Activated naive CD4-positive, alpha-beta T cell treated with anti-CD3 and anti-CD28 coated beads, Interleukin-2, amount 50 U/mL, for 24 hours (primary cell): ENCODE data around the gene RHAG.
"Not testable (repeated sequence)": the region's sequence is repeated elsewhere in the genome, so short reads cannot be mapped to it uniquely, and the experiment has no call there.

Experiments
- H3K27ac Mint-ChIP-seq: one replicate; pipeline ENCODE4 v1.8.0; 2021; ENCODE audit warnings: mild to moderate bottlenecking, mixed read lengths
- H3K27me3 Mint-ChIP-seq: one replicate; pipeline ENCODE4 v1.8.0; 2021; ENCODE audit warnings: mixed read lengths
- H3K36me3 Mint-ChIP-seq: one replicate; pipeline ENCODE4 v1.8.0; 2021; ENCODE audit warnings: mixed read lengths
- H3K4me1 Mint-ChIP-seq: one replicate; pipeline ENCODE4 v1.8.0; 2021; ENCODE audit warnings: mixed read lengths
- H3K4me3 Mint-ChIP-seq: one replicate; pipeline ENCODE4 v1.8.0; 2021; ENCODE audit warnings: mild to moderate bottlenecking, mixed read lengths
- H3K9me3 Mint-ChIP-seq: one replicate; pipeline ENCODE4 v1.8.0; 2021; ENCODE audit warnings: mixed read lengths

Gene RHAG

DNA sequence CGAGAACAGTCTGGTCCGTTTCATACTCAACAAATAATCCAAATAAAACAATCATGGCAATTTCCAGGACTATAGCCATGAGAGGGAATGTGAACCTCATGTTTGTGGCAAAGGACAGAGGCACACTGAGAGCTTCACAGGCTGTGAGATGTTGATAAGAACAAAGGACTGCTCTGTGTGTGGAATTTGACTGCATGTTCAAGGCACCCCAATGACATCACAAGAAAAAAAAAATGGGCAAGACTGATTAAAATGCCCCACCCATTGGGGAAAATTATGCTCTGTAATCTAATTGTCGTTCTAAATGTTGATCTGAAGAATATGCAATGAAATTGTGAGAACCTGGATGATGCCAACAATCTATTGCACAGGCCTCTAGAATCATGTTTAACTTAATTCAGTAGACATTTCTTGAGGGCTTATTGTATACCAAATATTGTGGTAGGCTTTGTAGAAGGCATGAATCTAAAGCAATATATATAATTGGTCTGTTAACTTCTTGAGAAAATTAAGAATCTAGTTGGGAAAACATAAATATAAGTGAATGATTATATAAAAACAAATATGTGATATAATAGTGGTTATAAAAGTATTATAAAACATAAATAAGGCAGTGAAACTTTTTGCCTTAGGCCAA, at the start of gene RHAG:
RHAG (minus strand) TSS at position 127 of the 637 bp plus-strand sequence; CDS start at position 100, 27 bp downstream.
- Mint-ChIP-seq H3K4me1 (no peaks in the 10 kb centered on the region), H3K4me3 (no peak within 1 kb of the TSS), H3K9me3 (no peaks in the 10 kb centered on the region), H3K36me3 (no peaks in the 10 kb centered on the region), H3K27ac (no peak within 1 kb of the TSS), H3K27me3 (no peaks in the 10 kb centered on the region)

GRCh38 chr6:49676671-49677281, 40.1 kb upstream of the RHAG start:
- H3K27me3 Mint-ChIP-seq: no peaks in the 10 kb centered on the region
- H3K4me1 Mint-ChIP-seq: no peaks in the 10 kb centered on the region
- H3K36me3 Mint-ChIP-seq: no peaks in the 10 kb centered on the region
- no peak overlapping the region for H3K4me3 Mint-ChIP-seq
- no peak overlapping the region for H3K27ac Mint-ChIP-seq
- H3K9me3 Mint-ChIP-seq: peaks cover 6% of the 10 kb centered on the region

GRCh38 chr6:49675816-49676215, 39.2 kb upstream of the RHAG start:
- Mint-ChIP-seq H3K36me3 (no peaks in the 10 kb centered on the region), H3K9me3 (peaks cover 6% of the 10 kb centered on the region), H3K27ac (no peak overlapping the region), H3K4me3 (no peak overlapping the region), H3K27me3 (no peaks in the 10 kb centered on the region), H3K4me1 (no peaks in the 10 kb centered on the region)

DNA sequence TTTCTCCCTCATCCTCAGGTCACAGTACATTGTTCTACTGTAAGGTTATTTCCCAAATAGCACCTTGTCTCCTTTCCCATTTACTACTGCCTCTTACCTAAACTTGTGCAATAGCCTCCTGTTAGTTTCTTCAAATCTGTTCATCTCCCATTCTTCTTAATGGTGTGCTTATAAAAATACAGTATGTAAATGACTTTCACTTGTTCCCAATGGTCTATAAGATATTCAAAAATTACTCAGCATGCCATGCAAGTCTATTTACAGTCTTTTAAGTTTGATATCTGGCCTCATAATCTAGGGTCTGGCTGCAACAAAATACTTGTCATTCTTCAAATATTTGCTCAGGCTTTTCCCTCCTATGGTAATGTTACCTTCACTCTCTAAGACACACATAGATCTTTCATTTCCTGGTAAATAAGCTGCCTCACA, 31.5 kb upstream of the RHAG start:
- Mint-ChIP-seq H3K27ac (no peak overlapping the region), H3K36me3 (no peaks in the 10 kb centered on the region), H3K4me3 (no peak overlapping the region), H3K9me3 (peaks cover 4% of the 10 kb centered on the region), H3K4me1 (no peaks in the 10 kb centered on the region), H3K27me3 (no peaks in the 10 kb centered on the region)

DNA sequence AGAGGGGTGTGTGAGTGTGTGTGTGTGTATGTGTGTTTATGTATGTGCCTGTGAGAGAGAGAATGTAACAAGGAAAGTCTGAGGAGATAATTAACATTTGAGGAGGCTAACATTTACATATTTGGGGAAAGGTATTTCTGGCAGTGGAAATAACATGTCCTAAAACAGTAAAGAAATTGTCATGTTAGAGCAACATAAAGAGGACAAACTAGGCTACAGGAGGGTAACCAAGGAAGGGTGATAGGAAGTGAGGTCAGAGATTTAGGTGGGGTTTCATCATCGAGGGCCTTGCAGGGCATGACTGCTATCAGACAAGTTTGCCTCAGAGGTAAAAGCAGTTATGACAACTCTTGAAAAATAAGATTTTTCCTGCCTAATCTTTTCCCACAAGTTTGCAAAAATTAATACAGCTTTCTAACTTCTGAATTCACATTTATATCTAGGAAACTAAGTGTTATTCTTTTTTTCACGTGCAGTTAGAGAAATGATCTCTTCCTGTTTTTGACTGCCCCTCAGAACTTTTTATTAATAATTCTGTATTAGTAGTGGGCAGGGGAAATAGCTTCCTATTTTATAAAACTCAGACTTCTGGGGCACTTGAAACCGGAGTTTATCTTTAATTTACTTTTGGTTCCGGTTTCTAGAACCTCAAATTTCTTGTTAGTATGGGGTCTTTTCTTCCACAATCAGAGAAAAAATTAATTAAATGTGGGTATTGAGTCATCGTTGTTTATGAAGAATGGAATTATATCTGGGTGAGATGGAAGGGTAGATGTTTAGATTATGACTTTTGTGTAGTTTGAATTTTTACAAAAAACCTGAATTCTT, 30.5 kb upstream of the RHAG start:
- no peak overlapping the region for H3K4me3 Mint-ChIP-seq
- peaks cover 4% of the 10 kb centered on the region for H3K9me3 Mint-ChIP-seq
- no peak overlapping the region for H3K27ac Mint-ChIP-seq
- H3K4me1 Mint-ChIP-seq: no peaks in the 10 kb centered on the region
- H3K36me3 Mint-ChIP-seq: no peaks in the 10 kb centered on the region
- H3K27me3 Mint-ChIP-seq: no peaks in the 10 kb centered on the region

GRCh38 chr6:49666480-49666879, 29.8 kb upstream of the RHAG start:
- Mint-ChIP-seq H3K36me3 (no peaks in the 10 kb centered on the region), H3K4me3 (no peak overlapping the region), H3K27ac (no peak overlapping the region), H3K4me1 (no peaks in the 10 kb centered on the region), H3K9me3 (peaks cover 4% of the 10 kb centered on the region), H3K27me3 (no peaks in the 10 kb centered on the region)

DNA sequence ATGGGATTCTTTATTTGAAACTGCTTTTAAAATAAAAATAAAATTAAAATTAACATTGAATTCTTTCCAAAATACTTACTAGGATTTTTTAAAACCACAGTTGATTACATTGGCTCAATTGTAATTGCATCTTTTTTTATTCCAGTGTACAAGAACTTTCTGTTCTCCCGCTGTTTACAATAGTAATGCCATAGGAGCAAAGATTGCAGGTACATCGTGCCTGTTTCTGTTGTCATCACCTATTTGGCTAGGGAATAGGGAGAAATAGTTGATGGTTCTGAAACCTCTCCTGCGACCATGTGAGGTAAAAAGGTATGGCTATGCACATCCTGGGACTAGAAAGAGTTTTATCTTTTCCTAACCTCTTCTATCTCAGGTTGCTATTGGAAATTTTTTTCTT, 28.2 kb upstream of the RHAG start:
- no peaks in the 10 kb centered on the region for H3K27me3 Mint-ChIP-seq
- H3K4me1 Mint-ChIP-seq: no peaks in the 10 kb centered on the region

GRCh38 chr6:49664054-49664453, 27.4 kb upstream of the RHAG start:
- not testable (repeated sequence) for H3K9me3 Mint-ChIP-seq, H3K27me3 Mint-ChIP-seq, H3K27ac Mint-ChIP-seq, H3K36me3 Mint-ChIP-seq, H3K4me3 Mint-ChIP-seq, H3K4me1 Mint-ChIP-seq

More for the DNA sequence above, 28.2 kb upstream of the RHAG start:
- Mint-ChIP-seq H3K4me3 (no peak overlapping the region), H3K9me3 (no peaks in the 10 kb centered on the region), H3K36me3 (no peaks in the 10 kb centered on the region), H3K27ac (no peak overlapping the region)

- Mint-ChIP-seq H3K9me3 (peaks cover 4% of the 10 kb centered on the region), H3K36me3 (no peaks in the 10 kb centered on the region), H3K4me3 (no peak overlapping the region), H3K4me1 (no peaks in the 10 kb centered on the region), H3K27me3 (no peaks in the 10 kb centered on the region), H3K27ac (no peak overlapping the region)
These were observed 26.2 kb upstream of the RHAG start for GRCh38 chr6:49662892-49663261.

- H3K4me3 Mint-ChIP-seq: no peak overlapping the region
- no peak overlapping the region for H3K27ac Mint-ChIP-seq
- no peaks in the 10 kb centered on the region for H3K36me3 Mint-ChIP-seq
- H3K4me1 Mint-ChIP-seq: no peaks in the 10 kb centered on the region
- no peaks in the 10 kb centered on the region for H3K27me3 Mint-ChIP-seq
- peaks cover 4% of the 10 kb centered on the region for H3K9me3 Mint-ChIP-seq
These were observed 25.7 kb upstream of the RHAG start for GRCh38 chr6:49662231-49662891.

- Mint-ChIP-seq H3K27ac (no peak overlapping the region), H3K4me3 (no peak overlapping the region), H3K9me3 (peaks cover 4% of the 10 kb centered on the region), H3K4me1 (no peaks in the 10 kb centered on the region), H3K36me3 (no peaks in the 10 kb centered on the region), H3K27me3 (no peaks in the 10 kb centered on the region)
These were observed 17.3 kb upstream of the RHAG start for GRCh38 chr6:49653942-49654341.

DNA sequence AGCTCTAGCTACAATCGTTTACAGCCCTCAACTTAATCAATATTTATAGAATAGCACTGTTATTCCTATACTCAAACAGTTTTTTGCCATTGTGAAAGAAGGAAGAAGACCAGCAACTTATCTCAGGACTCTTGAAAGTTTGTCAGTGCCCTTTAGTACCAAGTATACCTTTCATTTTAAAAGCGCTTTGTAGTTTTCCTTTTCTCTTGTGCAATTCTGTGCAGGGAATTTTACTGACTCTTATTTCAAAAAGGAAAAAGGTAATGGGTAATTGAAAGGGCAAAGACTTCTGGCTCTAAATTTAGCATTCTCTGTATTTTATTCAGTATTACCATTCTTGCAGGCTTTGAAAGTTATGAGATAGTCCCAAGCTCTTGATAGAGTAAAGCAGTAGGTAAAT, 16.8 kb upstream of the RHAG start:
- Mint-ChIP-seq H3K9me3 (peaks cover under 1% of the 10 kb centered on the region), H3K27me3 (no peaks in the 10 kb centered on the region), H3K4me3 (no peak overlapping the region), H3K36me3 (no peaks in the 10 kb centered on the region), H3K4me1 (no peaks in the 10 kb centered on the region), H3K27ac (no peak overlapping the region)

- Mint-ChIP-seq H3K4me3 (no peak overlapping the region), H3K27ac (no peak overlapping the region), H3K9me3 (no peaks in the 10 kb centered on the region), H3K36me3 (no peaks in the 10 kb centered on the region), H3K4me1 (no peaks in the 10 kb centered on the region), H3K27me3 (no peaks in the 10 kb centered on the region)
These were observed 14.6 kb upstream of the RHAG start for GRCh38 chr6:49651239-49651638.

DNA sequence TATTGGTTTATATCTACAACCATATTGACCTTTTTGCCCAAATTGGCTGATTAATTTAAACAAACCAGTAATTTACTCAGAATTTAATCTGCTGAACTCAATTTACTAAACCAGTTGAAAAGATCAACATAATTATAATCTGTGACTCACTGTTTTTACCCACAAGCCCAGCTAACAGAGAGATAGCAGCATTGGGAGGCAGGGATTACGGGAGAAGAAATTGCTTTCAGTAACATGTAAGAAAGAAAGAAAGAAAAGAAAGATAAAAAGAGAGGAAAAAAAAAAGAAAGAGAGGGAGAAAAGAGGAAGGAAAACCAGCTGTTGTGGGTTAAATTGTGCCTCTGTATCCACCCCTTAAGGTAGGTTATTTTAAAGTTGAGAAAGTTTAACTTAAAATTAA, 13.3 kb upstream of the RHAG start:
- Mint-ChIP-seq H3K36me3 (no peaks in the 10 kb centered on the region), H3K9me3 (no peaks in the 10 kb centered on the region), H3K4me1 (no peaks in the 10 kb centered on the region), H3K4me3 (no peak overlapping the region), H3K27me3 (no peaks in the 10 kb centered on the region), H3K27ac (no peak overlapping the region)

DNA sequence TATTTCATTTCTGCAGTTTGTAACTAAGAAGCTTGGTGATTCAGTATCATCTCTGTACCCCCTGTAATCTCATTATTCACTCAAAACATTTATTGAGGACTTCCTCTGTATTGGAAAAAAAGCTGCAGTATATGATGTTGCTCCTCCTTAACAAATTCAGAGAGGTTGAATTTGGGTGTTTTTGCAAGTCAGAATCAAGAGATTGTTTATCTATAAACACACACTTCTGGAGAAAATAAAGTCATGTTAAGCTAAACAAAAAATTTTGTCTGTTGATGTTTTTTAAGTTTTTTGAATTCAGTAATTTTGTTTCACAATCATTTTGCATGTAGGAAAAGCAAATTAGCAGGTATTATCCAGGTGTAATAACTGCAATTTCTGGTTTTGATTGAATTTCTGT, 11.4 kb upstream of the RHAG start:
- no peaks in the 10 kb centered on the region for H3K9me3 Mint-ChIP-seq
- H3K27me3 Mint-ChIP-seq: no peaks in the 10 kb centered on the region
- no peak overlapping the region for H3K4me3 Mint-ChIP-seq
- H3K4me1 Mint-ChIP-seq: no peaks in the 10 kb centered on the region
- H3K27ac Mint-ChIP-seq: no peak overlapping the region
- H3K36me3 Mint-ChIP-seq: no peaks in the 10 kb centered on the region

DNA sequence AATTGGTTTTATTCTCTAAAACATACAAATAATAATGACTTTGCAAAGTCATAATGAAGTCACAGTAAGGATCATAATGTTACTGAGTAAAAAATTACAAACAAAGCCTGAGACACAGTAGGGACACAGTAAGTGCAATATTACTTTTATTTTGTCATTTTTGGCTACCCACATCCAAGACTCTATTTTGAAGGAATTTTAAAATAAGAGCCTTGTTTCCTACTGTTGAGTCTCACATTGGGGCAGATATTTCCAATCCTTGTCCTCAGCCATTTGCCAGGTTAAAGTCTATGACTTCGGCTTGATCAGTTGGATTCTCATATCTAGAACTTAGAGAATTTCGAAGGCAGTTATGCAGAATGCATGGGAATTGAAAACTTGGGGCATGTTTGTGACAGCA, 10.8 kb upstream of the RHAG start:
- Mint-ChIP-seq H3K27me3 (no peaks in the 10 kb centered on the region), H3K4me1 (no peaks in the 10 kb centered on the region), H3K4me3 (no peak overlapping the region), H3K9me3 (no peaks in the 10 kb centered on the region), H3K36me3 (no peaks in the 10 kb centered on the region), H3K27ac (no peak overlapping the region)
